HCT116 (cell line): ENCODE data around the gene CFAP77.

ENCODE experiments used
- RAD21 ChIP-seq: IDR thresholded peaks from 2 replicates; pipeline ENCODE4 v1.6.1; 2012; ENCODE audit warnings: low read depth, mild to moderate bottlenecking
- TF ChIP-seq, protein P1 (sequence below): IDR thresholded peaks from 2 replicates; pipeline ENCODE4 v1.6.1; 2012

DNA sequence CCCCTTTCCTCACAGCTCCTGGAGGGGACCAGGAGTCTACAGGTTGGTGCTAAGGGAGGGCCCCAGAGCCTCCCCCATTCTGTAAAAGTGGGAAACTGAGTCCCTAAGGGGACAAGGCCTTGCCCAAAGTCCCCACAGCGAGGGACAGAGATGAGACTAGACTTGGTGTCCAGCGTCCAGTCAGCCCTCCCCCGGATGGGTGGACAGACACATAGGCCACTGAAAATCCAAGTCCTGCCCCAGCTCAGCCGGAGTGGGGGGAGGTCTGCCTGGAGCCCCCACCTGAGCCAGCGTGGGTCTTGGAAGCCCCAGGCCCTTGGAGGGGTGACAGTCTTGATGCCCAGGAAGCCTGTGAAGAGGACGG, 177.6 kb downstream of the CFAP77 start:
- no peak for TF ChIP-seq RAD21
- TF ChIP-seq, protein P1, sequence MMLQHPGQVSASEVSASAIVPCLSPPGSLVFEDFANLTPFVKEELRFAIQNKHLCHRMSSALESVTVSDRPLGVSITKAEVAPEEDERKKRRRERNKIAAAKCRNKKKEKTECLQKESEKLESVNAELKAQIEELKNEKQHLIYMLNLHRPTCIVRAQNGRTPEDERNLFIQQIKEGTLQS = no peak
